Measurements from ENCODE around the gene SERHL2. TPM values are rescaled to one million over a fixed set of nuclear protein-coding genes. Genes with fewer than 3 reads are reported as not detected.
"Not testable (repeated sequence)": the region's sequence is repeated elsewhere in the genome, so short reads cannot be mapped to it uniquely, and the experiment has no call there.

The SERHL2 gene
- total and polyA plus RNA-seq, 2 experiments from 2014 or later, result 1.3 to 3.3 TPM

- no peaks in the 10 kb centered on the region for H3K9me2 ChIP-seq (replicated peaks; ENCODE audit: insufficient read depth)
- TF ChIP-seq, protein P1, sequence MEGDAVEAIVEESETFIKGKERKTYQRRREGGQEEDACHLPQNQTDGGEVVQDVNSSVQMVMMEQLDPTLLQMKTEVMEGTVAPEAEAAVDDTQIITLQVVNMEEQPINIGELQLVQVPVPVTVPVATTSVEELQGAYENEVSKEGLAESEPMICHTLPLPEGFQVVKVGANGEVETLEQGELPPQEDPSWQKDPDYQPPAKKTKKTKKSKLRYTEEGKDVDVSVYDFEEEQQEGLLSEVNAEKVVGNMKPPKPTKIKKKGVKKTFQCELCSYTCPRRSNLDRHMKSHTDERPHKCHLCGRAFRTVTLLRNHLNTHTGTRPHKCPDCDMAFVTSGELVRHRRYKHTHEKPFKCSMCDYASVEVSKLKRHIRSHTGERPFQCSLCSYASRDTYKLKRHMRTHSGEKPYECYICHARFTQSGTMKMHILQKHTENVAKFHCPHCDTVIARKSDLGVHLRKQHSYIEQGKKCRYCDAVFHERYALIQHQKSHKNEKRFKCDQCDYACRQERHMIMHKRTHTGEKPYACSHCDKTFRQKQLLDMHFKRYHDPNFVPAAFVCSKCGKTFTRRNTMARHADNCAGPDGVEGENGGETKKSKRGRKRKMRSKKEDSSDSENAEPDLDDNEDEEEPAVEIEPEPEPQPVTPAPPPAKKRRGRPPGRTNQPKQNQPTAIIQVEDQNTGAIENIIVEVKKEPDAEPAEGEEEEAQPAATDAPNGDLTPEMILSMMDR (IDR thresholded peaks at IDR 0.05; ENCODE audit: poor library complexity), result no peak
- TF ChIP-seq EZH2phosphoT487 (IDR thresholded peaks at IDR 0.05; ENCODE audit: low read depth, severe bottlenecking, unreplicated experiment) (no peak), EZH2 (IDR thresholded peaks at IDR 0.05; ENCODE audit: borderline replicate concordance) (no peak)
- H3K79me2 ChIP-seq, result no peaks in the 10 kb centered on the region
- H3K27ac ChIP-seq, result no peak overlapping the region
- no peaks in the 10 kb centered on the region for H3K4me1 ChIP-seq (ENCODE audit: insufficient read depth)
- DNase-seq (ENCODE audit: low spot score), result no peak
- H3K27me3 ChIP-seq, result no peaks in the 10 kb centered on the region
- no peaks in the 10 kb centered on the region for H4K20me1 ChIP-seq (ENCODE audit: insufficient read depth, poor library complexity, severe bottlenecking)
- no peak overlapping the region for H2AFZ ChIP-seq
- no peak overlapping the region for H3K4me3 ChIP-seq
- no peak overlapping the region for H3K4me2 ChIP-seq
- H3K9me3 ChIP-seq (ENCODE audit: low read depth), result no peaks in the 10 kb centered on the region
- WGBS (ENCODE audit: low lambda C conversion rate, missing lambda C conversion rate), result 95% methylated on average over 8 of the region's 8 CpGs
- H3K36me3 ChIP-seq (replicated peaks; ENCODE audit: insufficient read depth, low read depth), result no peaks in the 10 kb centered on the region
Observed at GRCh38 chr22:42533638-42533977, 20.1 kb upstream of the SERHL2 start.

DNA sequence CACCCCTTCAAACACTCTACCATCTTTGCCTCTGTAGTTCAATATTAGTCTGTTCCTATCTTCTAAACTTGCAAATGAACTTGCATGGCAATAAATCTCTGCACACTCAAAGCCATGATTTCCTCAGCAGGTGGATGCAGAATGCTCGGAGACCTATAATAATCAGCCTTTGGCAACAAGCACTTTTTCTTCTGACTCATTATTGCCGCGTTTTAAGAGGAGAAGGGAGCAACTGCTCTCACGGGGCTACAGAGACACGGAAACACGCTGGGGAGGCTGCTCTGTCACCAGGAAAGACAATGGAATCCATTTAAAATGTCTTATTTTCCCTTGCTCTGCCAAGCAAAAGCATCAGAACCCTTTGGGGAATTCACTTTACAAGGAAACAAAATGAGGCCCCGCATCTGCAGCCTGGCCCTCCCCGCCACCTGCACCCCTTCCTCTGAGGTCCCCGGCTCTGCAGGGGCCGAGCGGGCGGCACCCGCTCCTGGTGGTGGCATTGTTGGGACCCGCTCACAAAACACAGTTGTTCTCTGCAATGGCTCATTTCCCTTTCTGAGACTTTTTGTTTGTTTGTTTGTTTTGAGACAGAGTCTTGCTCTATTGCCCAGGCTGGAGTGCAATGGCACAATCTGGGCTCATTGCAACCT is 18.5 kb upstream of the SERHL2 start:
- not testable (repeated sequence) for H3K79me2 ChIP-seq; H3K9me3 ChIP-seq (ENCODE audit: low read depth); DNase-seq (ENCODE audit: low spot score); H3K4me3 ChIP-seq; H3K36me3 ChIP-seq (replicated peaks; ENCODE audit: insufficient read depth, low read depth); H3K4me2 ChIP-seq; H4K20me1 ChIP-seq (ENCODE audit: insufficient read depth, poor library complexity, severe bottlenecking); H3K9me2 ChIP-seq (replicated peaks; ENCODE audit: insufficient read depth); H3K27me3 ChIP-seq; H3K27ac ChIP-seq; H2AFZ ChIP-seq; H3K4me1 ChIP-seq (ENCODE audit: insufficient read depth)
- 93% methylated on average over 5 of the region's 14 CpGs for WGBS (ENCODE audit: low lambda C conversion rate, missing lambda C conversion rate)

DNA sequence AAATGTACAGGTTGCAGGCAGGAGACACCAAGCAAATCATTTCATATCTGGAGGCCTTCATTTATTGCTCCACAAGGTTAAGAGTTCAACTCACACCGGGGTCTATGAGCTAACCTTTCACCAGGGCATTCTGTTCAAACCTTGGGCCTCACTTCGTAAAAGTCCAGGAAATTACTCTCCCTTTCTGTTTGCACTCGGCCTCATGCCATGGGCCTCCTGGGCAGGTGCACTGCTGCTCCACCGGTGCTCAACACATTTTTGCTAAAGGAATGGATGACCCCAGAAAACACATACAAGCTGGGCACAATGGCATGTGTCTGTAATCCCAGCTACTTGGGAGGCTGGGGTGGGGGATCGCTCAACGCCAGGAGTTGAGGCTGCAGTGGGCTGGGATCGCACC is 17.6 kb upstream of the SERHL2 start:
- Histone ChIP-seq H3K4me2 (no peak overlapping the region), H3K27me3 (no peaks in the 10 kb centered on the region), H3K36me3 (replicated peaks; ENCODE audit: insufficient read depth, low read depth) (no peaks in the 10 kb centered on the region), H3K9me2 (replicated peaks; ENCODE audit: insufficient read depth) (no peaks in the 10 kb centered on the region), H2AFZ (no peak overlapping the region), H4K20me1 (ENCODE audit: insufficient read depth, poor library complexity, severe bottlenecking) (no peaks in the 10 kb centered on the region), H3K4me1 (ENCODE audit: insufficient read depth) (peaks cover 3% of the 10 kb centered on the region), H3K79me2 (no peaks in the 10 kb centered on the region), H3K27ac (no peak overlapping the region), H3K9me3 (ENCODE audit: low read depth) (no peaks in the 10 kb centered on the region), H3K4me3 (no peak overlapping the region)
- no peak for DNase-seq (ENCODE audit: low spot score)
- 77% methylated on average over 7 of the region's 7 CpGs for WGBS (ENCODE audit: low lambda C conversion rate, missing lambda C conversion rate)
- TF ChIP-seq, protein P1 (IDR thresholded peaks at IDR 0.05; ENCODE audit: poor library complexity), result no peak
- no peak for TF ChIP-seq EZH2phosphoT487 (IDR thresholded peaks at IDR 0.05; ENCODE audit: low read depth, severe bottlenecking, unreplicated experiment)
- TF ChIP-seq EZH2 (IDR thresholded peaks at IDR 0.05; ENCODE audit: borderline replicate concordance), result no peak

GRCh38 chr22:42536634-42537033 is 17.1 kb upstream of the SERHL2 start:
- WGBS (ENCODE audit: low lambda C conversion rate, missing lambda C conversion rate), result 98% methylated on average over 18 of the region's 18 CpGs
- H4K20me1 ChIP-seq (ENCODE audit: insufficient read depth, poor library complexity, severe bottlenecking); H2AFZ ChIP-seq; H3K4me1 ChIP-seq (ENCODE audit: insufficient read depth); H3K9me3 ChIP-seq (ENCODE audit: low read depth); H3K4me3 ChIP-seq; H3K79me2 ChIP-seq; H3K4me2 ChIP-seq; H3K27me3 ChIP-seq; H3K9me2 ChIP-seq (replicated peaks; ENCODE audit: insufficient read depth); DNase-seq (ENCODE audit: low spot score); H3K36me3 ChIP-seq (replicated peaks; ENCODE audit: insufficient read depth, low read depth): not testable (repeated sequence)
- H3K27ac ChIP-seq, result peak overlapping the region; percentile 23

GRCh38 chr22:42537199-42537831 is 16.4 kb upstream of the SERHL2 start:
- WGBS (ENCODE audit: low lambda C conversion rate, missing lambda C conversion rate), result 64% methylated on average over 14 of the region's 14 CpGs
- H3K9me2 ChIP-seq (replicated peaks; ENCODE audit: insufficient read depth); H3K4me3 ChIP-seq; H3K4me1 ChIP-seq (ENCODE audit: insufficient read depth); DNase-seq (ENCODE audit: low spot score); H3K36me3 ChIP-seq (replicated peaks; ENCODE audit: insufficient read depth, low read depth); H3K27me3 ChIP-seq; H3K79me2 ChIP-seq; H3K4me2 ChIP-seq; H4K20me1 ChIP-seq (ENCODE audit: insufficient read depth, poor library complexity, severe bottlenecking); H3K9me3 ChIP-seq (ENCODE audit: low read depth): not testable (repeated sequence)
- peak overlapping the region; percentile 12 for H2AFZ ChIP-seq
- peak overlapping the region; percentile 23 for H3K27ac ChIP-seq

DNA sequence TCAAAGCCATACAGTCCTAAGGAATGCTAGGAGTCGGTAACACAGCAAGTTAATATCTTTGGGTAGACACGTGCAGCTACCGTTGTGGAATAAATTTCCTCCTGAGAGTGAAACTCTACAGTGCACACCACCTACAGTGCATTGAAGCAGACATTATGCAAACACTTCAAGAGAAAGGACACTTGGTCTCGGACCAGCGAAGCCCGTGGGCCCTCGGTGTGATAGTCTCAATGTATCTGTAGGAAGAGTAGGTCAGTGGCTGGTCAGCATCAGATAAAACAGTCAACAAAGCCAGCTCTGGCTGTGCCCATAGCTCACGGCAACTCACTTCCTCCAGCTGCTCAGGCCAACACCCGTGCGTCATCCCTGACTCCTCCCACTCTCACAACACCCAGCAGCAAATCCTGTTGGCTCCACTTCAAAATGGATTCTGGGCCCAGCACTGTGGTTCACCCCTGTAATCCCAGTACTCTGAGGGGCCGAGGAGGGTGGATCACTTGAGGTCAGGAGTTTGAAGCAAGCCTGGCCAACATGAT is 14.5 kb upstream of the SERHL2 start:
- DNase-seq (ENCODE audit: low spot score); H2AFZ ChIP-seq: not testable (repeated sequence)
- 49% methylated on average over 11 of the region's 11 CpGs for WGBS (ENCODE audit: low lambda C conversion rate, missing lambda C conversion rate)

More for the DNA sequence above, 14.5 kb upstream of the SERHL2 start:
- H3K9me2 ChIP-seq (replicated peaks; ENCODE audit: insufficient read depth); H4K20me1 ChIP-seq (ENCODE audit: insufficient read depth, poor library complexity, severe bottlenecking); H3K4me2 ChIP-seq; H3K4me1 ChIP-seq (ENCODE audit: insufficient read depth); H3K36me3 ChIP-seq (replicated peaks; ENCODE audit: insufficient read depth, low read depth); H3K9me3 ChIP-seq (ENCODE audit: low read depth); H3K27me3 ChIP-seq; H3K79me2 ChIP-seq; H3K4me3 ChIP-seq: not testable (repeated sequence)
- peak overlapping the region; percentile 35 for H3K27ac ChIP-seq
